ENCODE measurements around the gene PDE7B.

DNA sequence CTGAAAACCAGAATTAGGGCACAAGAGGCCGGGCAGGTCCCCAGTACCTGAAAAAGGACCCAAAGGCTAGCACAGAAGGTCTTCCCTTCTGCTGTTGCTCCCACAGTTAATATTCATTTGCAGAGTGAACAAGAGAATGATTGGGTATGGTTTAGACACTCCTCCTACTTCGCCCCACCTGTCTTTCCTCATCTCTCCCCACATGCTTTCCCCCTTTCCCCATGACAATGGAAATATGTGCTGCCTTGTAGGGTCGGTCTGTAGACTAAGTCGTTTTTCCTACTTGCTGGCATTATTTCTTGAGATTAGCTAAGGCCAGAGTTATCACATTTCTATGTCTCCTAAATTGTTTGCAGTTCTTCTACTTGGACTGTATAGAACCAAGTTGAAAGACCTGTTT is 181.9 kb downstream of the PDE7B start:
- TF ChIP-seq CTCF (IDR thresholded peaks at IDR 0.05): no peak
- no peak for TF ChIP-seq POLR2A (IDR thresholded peaks at IDR 0.05)
- no peak for TF ChIP-seq POLR2AphosphoS5 (IDR thresholded peaks at IDR 0.05)
